H9 (cell line): ENCODE data around the gene ZDHHC17. TPM values are rescaled to one million over a fixed set of nuclear protein-coding genes. Genes with fewer than 3 reads are reported as not detected.

Experiments
- DNase-seq: peaks from one replicate; pipeline ENCODE4 v3.0.0-alpha.2; 2017
- H2AFZ ChIP-seq: one replicate; pipeline ENCODE4 v1.6.1; 2013; ENCODE audit warnings: mild to moderate bottlenecking, low read length, control low read depth, moderate library complexity
- H2AK5ac ChIP-seq: 2 replicates; pipeline ENCODE4 v1.6.1; 2013; ENCODE audit warnings: low read length, control low read depth, mixed read lengths; ENCODE audit not compliant: insufficient read length
- H2BK120ac ChIP-seq: one replicate; pipeline ENCODE4 v1.6.1; 2013; ENCODE audit warnings: low read depth, mild to moderate bottlenecking, low read length, control low read depth, inconsistent platforms; ENCODE audit not compliant: poor library complexity, severe bottlenecking
- H2BK12ac ChIP-seq: 2 replicates; pipeline ENCODE4 v1.6.1; 2013; ENCODE audit warnings: low read length, control low read depth, mixed read lengths, low read depth; ENCODE audit not compliant: insufficient read length
- H2BK15ac ChIP-seq: 2 replicates; pipeline ENCODE4 v1.6.1; 2013; ENCODE audit warnings: low read depth, low read length, control low read depth
- H2BK20ac ChIP-seq: one replicate; pipeline ENCODE4 v1.6.1; 2013; ENCODE audit warnings: low read depth, mild to moderate bottlenecking, low read length, control low read depth, inconsistent platforms; ENCODE audit not compliant: poor library complexity, severe bottlenecking
- H2BK5ac ChIP-seq: 2 replicates; pipeline ENCODE4 v1.6.1; 2013; ENCODE audit warnings: low read length, control low read depth, mixed read lengths; ENCODE audit not compliant: insufficient read length
- H3K14ac ChIP-seq: 2 replicates; pipeline ENCODE4 v1.6.1; 2013; ENCODE audit warnings: low read length, control low read depth; ENCODE audit not compliant: insufficient read depth
- H3K18ac ChIP-seq: 2 replicates; pipeline ENCODE4 v1.6.1; 2013; ENCODE audit warnings: low read depth, mild to moderate bottlenecking, mixed read lengths, low read length, control low read depth; ENCODE audit not compliant: insufficient read length
- H3K23ac ChIP-seq: 2 replicates; pipeline ENCODE4 v1.6.1; 2013; ENCODE audit warnings: low read length, control low read depth, mixed read lengths, low read depth; ENCODE audit not compliant: insufficient read length
- H3K23me2 ChIP-seq: 2 replicates; pipeline ENCODE4 v1.6.1; 2013; ENCODE audit warnings: low read depth, mild to moderate bottlenecking, mixed read lengths, low read length, control low read depth; ENCODE audit not compliant: insufficient read length, poor library complexity, severe bottlenecking
- H3K27ac ChIP-seq: 2 replicates; pipeline ENCODE4 v1.5.1; 2013; ENCODE audit warnings: low read length, control low read depth, mixed read lengths, low read depth; ENCODE audit not compliant: insufficient read length
- H3K27me3 ChIP-seq: 2 replicates; pipeline ENCODE4 v1.6.1; 2013; ENCODE audit warnings: low read length, control low read depth, inconsistent platforms; ENCODE audit not compliant: insufficient read depth
- H3K4ac ChIP-seq: 2 replicates; pipeline ENCODE4 v1.6.1; 2013; ENCODE audit warnings: low read depth, mild to moderate bottlenecking, control low read depth, inconsistent platforms, low read length, moderate library complexity
- H3K4me1 ChIP-seq: 2 replicates; pipeline ENCODE4 v1.6.1; 2013; ENCODE audit warnings: low read length, control low read depth, inconsistent platforms; ENCODE audit not compliant: insufficient read depth
- H3K4me2 ChIP-seq: 2 replicates; pipeline ENCODE4 v1.6.1; 2013; ENCODE audit warnings: low read length, control low read depth, mixed read lengths; ENCODE audit not compliant: insufficient read length, insufficient read depth
- H3K56ac ChIP-seq: 2 replicates; pipeline ENCODE4 v1.6.1; 2013; ENCODE audit warnings: low read depth, mild to moderate bottlenecking, mixed read lengths, low read length, control low read depth; ENCODE audit not compliant: insufficient read length
- H3K79me1 ChIP-seq: 2 replicates; pipeline ENCODE4 v1.6.1; 2013; ENCODE audit warnings: low read depth, mild to moderate bottlenecking, moderate library complexity, low read length, control low read depth, inconsistent platforms; ENCODE audit not compliant: insufficient read depth, poor library complexity, severe bottlenecking
- H3K79me2 ChIP-seq: 2 replicates; pipeline ENCODE4 v1.6.1; 2013; ENCODE audit warnings: low read length, control low read depth, inconsistent platforms; ENCODE audit not compliant: insufficient read depth
- H3K9ac ChIP-seq: 2 replicates; pipeline ENCODE4 v1.6.1; 2013; ENCODE audit warnings: low read length, control low read depth, mixed read lengths; ENCODE audit not compliant: insufficient read length; ENCODE audit errors: extremely low read depth
- H3K9me3 ChIP-seq: one replicate; pipeline ENCODE4 v1.6.1; 2013; ENCODE audit warnings: low read depth, low read length, inconsistent platforms; ENCODE audit not compliant: control insufficient read depth
- H3T11ph ChIP-seq: one replicate; pipeline ENCODE4 v1.6.1; 2013; ENCODE audit warnings: mild to moderate bottlenecking, low read length, control low read depth, inconsistent platforms
- H4K20me1 ChIP-seq: one replicate; pipeline ENCODE4 v1.6.1; 2013; ENCODE audit not compliant: control insufficient read depth, insufficient read length, insufficient read depth
- H4K5ac ChIP-seq: 2 replicates; pipeline ENCODE4 v1.6.1; 2013; ENCODE audit warnings: low read depth, mild to moderate bottlenecking, mixed read lengths, low read length, control low read depth; ENCODE audit not compliant: insufficient read length
- H4K8ac ChIP-seq: replicated peaks from 2 replicates; pipeline ENCODE4 v1.6.1; 2013; ENCODE audit warnings: low read length, control low read depth, mixed read lengths, low read depth; ENCODE audit not compliant: insufficient read length
- H4K91ac ChIP-seq: 2 replicates; pipeline ENCODE4 v1.6.1; 2013; ENCODE audit warnings: low read depth, mild to moderate bottlenecking, moderate library complexity, mixed read lengths, low read length, control low read depth; ENCODE audit not compliant: insufficient read length
- H3K27ac Mint-ChIP-seq, 3 experiments: 2 replicates in 2 of 3; 3 replicates in 1 of 3; pipeline ENCODE4 v1.8.0; 2020 to 2021; ENCODE audit warnings: mixed read lengths in 3 of 3, mild to moderate bottlenecking in 1 of 3, moderate library complexity in 1 of 3
- H3K27me3 Mint-ChIP-seq: 2 replicates; pipeline ENCODE4 v1.8.0; 2021; ENCODE audit warnings: low read depth, mild to moderate bottlenecking, moderate library complexity, mixed read lengths
- H3K36me3 Mint-ChIP-seq, 3 experiments: 2 replicates in 2 of 3; 3 replicates in 1 of 3; pipeline ENCODE4 v1.8.0; 2020 to 2021; ENCODE audit warnings: low read depth in 3 of 3, mixed read lengths in 3 of 3; ENCODE audit not compliant: insufficient read depth in 1 of 3
- H3K4me1 Mint-ChIP-seq, 2 experiments: 2 replicates each; pipeline ENCODE4 v1.8.0; 2020; ENCODE audit warnings: mixed read lengths in 2 of 2
- H3K4me3 Mint-ChIP-seq, 2 experiments: 2 replicates in 1 of 2; 3 replicates in 1 of 2; pipeline ENCODE4 v1.8.0; 2020 to 2021; ENCODE audit warnings: mild to moderate bottlenecking in 2 of 2, mixed read lengths in 2 of 2, moderate library complexity in 1 of 2
- H3K9me3 Mint-ChIP-seq, 2 experiments: 2 replicates in 1 of 2; 3 replicates in 1 of 2; pipeline ENCODE4 v1.8.0; 2020; ENCODE audit warnings: mild to moderate bottlenecking in 2 of 2, mixed read lengths in 2 of 2, moderate library complexity in 1 of 2
- CTCF ChIP-seq: fragments of 200-600 bp; sonication (generic); conservative IDR thresholded peaks from 3 replicates; pipeline ENCODE4 v1.8.0; 2021; ENCODE audit warnings: antibody characterized with exemption, mild to moderate bottlenecking
- total RNA-seq: library from RNA; stranded (reverse); gene quantifications from 2 replicates; pipeline ENCODE4 v1.2.1, GENCODE V29; 2021

ZDHHC17 gene
- total RNA-seq, 1 experiment from 2014 or later, result 32.6 TPM

GRCh38 chr12:76830436-76830835 is 66.5 kb downstream of the ZDHHC17 start:
- Mint-ChIP-seq H3K27ac (no peak overlapping the region), H3K27me3 (no peaks in the 10 kb centered on the region), H3K4me3 (no peak overlapping the region), H3K9me3 (peaks cover 0 to 3% of the 10 kb centered on the region in 2 experiments; a peak in 2 of 5 replicates), H3K4me1 (no peaks in the 10 kb centered on the region), H3K36me3 (peaks cover 21 to 42% (median 40%) of the 10 kb centered on the region in 3 experiments; a peak in 6 of 7 replicates)
- no peak overlapping the region for H2BK120ac ChIP-seq
- no peaks in the 10 kb centered on the region for H3K79me2 ChIP-seq
- H2BK20ac ChIP-seq, result no peak overlapping the region
- no peak overlapping the region for H3K14ac ChIP-seq
- no peak overlapping the region for H2BK12ac ChIP-seq
- H3K23me2 ChIP-seq, result no peaks in the 10 kb centered on the region
- no peaks in the 10 kb centered on the region for H3K27me3 ChIP-seq
- H3K4me2 ChIP-seq, result no peak overlapping the region
- no peak overlapping the region for H2AFZ ChIP-seq
- H3K4me1 ChIP-seq, result no peaks in the 10 kb centered on the region
- no peak overlapping the region for H3K4ac ChIP-seq
- no peak for TF ChIP-seq CTCF
- no peak overlapping the region for H2BK5ac ChIP-seq
- no peak overlapping the region for H4K8ac ChIP-seq
- no peak overlapping the region for H3K56ac ChIP-seq
- no peaks in the 10 kb centered on the region for H3K79me1 ChIP-seq
- no peak overlapping the region for H2BK15ac ChIP-seq
- no peaks in the 10 kb centered on the region for H3K9me3 ChIP-seq
- no peaks in the 10 kb centered on the region for H4K20me1 ChIP-seq
- no peak overlapping the region for H2AK5ac ChIP-seq
- H3K27ac ChIP-seq, result no peak overlapping the region
- no peak for DNase-seq
- no peak overlapping the region for H3K18ac ChIP-seq
- H4K5ac ChIP-seq, result no peak overlapping the region
- no peak overlapping the region for H3T11ph ChIP-seq
- H3K9ac ChIP-seq, result no peak overlapping the region
- H4K91ac ChIP-seq, result no peak overlapping the region
- H3K23ac ChIP-seq, result no peak overlapping the region
